ENCODE results near the gene ARHGEF12. TPM values are rescaled to one million over a fixed set of nuclear protein-coding genes. Genes with fewer than 3 reads are reported as not detected.
A peak's percentile ranks its signal among the peaks of the same experiment; 100 is the strongest.

Gene ARHGEF12
- total and polyA plus RNA-seq, 10 of the 15 experiments (the other 5 are each of a cell fraction or from before 2014, with no cell fraction given), result 2.7 to 40.8 (median 20.9) TPM

- TF ChIP-seq HDGF (IDR thresholded peaks at IDR 0.05) (0 out of 2 replicates have a peak, but pooled peaks have one; percentile 24), RBBP5 (conservative IDR thresholded peaks at IDR 0.05) (no peak), BCL11A (IDR thresholded peaks at IDR 0.05; ENCODE audit: low read depth, low read length) (no peak), EZH2 (IDR thresholded peaks at IDR 0.05; ENCODE audit: borderline replicate concordance, control insufficient read depth, low read depth, low read length) (no peak), SREBF2 (IDR thresholded peaks at IDR 0.05; ENCODE audit: low read length) (no peak), SIX5 (IDR thresholded peaks at IDR 0.05; ENCODE audit: low read depth, low read length, severe bottlenecking) (no peak), MXI1 (IDR thresholded peaks at IDR 0.05; ENCODE audit: low read depth, low read length) (no peak), POLR2A (IDR thresholded peaks at IDR 0.05; ENCODE audit: low read depth, low read length) (no peak), EGR1 (IDR thresholded peaks at IDR 0.05; ENCODE audit: borderline replicate concordance in 1 of 2, low read depth in 2 of 2, low read length in 2 of 2) (peak in 1 of 2 experiments; percentile 35; a peak in 1 of 3 replicates), RAD21 (IDR thresholded peaks at IDR 0.05; ENCODE audit: insufficient read depth, low read depth, low read length) (no peak), FOS (IDR thresholded peaks at IDR 0.05; ENCODE audit: borderline replicate concordance, extremely low read depth, insufficient read length) (no peak), STAT3 (IDR thresholded peaks at IDR 0.05; ENCODE audit: low read depth, low read length) (no peak), TAF1 (IDR thresholded peaks at IDR 0.05; ENCODE audit: borderline replicate concordance, low read depth, low read length) (0 out of 2 replicates have a peak, but pooled peaks have one; percentile 27), CUX1 (IDR thresholded peaks at IDR 0.05; ENCODE audit: insufficient replicate concordance, low read depth, low read length) (no peak), ZBED1 (IDR thresholded peaks at IDR 0.05; ENCODE audit: borderline replicate concordance) (no peak), ZNF274 (IDR thresholded peaks at IDR 0.05; ENCODE audit: insufficient read depth, insufficient read length) (no peak), FOXK2 (IDR thresholded peaks at IDR 0.05) (no peak), ZNF24 (IDR thresholded peaks at IDR 0.05) (no peak), IKZF2 (IDR thresholded peaks at IDR 0.05) (no peak), TCF7 (IDR thresholded peaks at IDR 0.05; ENCODE audit: borderline replicate concordance) (no peak), CHD2 (IDR thresholded peaks at IDR 0.05; ENCODE audit: borderline replicate concordance, low read depth, low read length) (no peak), ZNF592 (IDR thresholded peaks at IDR 0.05) (0 out of 2 replicates have a peak, but pooled peaks have one; percentile 36), LARP7 (IDR thresholded peaks at IDR 0.05) (peak; percentile 91)
Measured at GRCh38 chr11:120324932-120325810, 11.0 kb upstream of the ARHGEF12 start, which contains the start of gene TLCD5 (continued).
